NCI-H1092 treated with DMSO at 0.1 percent for 48 hours (cell line): Measurements from ENCODE around the gene ARHGEF26.

Source experiments
- DNase-seq: peaks from one replicate; lab custom pipeline; 2025; lab: John Stamatoyannopoulos, UW

ARHGEF26 gene

DNA sequence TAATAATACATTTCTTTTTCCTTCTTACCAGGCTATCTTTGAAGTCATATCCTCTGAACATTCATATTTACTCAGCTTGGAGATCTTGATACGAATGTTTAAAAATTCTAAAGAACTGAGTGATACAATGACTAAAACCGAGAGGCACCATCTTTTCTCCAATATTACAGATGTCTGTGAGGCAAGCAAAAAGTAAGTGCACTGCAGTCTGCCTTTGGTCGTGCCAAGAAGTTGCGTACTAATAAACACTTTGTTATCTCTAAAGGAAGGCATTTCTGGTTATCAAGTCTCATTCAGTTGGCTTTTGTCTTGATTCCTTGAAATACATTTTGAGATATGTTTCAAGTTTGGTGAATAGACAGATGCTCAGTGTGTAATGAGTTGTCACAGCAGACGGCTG lies 31.6 kb downstream of the ARHGEF26 start:
- no peak for DNase-seq

DNA sequence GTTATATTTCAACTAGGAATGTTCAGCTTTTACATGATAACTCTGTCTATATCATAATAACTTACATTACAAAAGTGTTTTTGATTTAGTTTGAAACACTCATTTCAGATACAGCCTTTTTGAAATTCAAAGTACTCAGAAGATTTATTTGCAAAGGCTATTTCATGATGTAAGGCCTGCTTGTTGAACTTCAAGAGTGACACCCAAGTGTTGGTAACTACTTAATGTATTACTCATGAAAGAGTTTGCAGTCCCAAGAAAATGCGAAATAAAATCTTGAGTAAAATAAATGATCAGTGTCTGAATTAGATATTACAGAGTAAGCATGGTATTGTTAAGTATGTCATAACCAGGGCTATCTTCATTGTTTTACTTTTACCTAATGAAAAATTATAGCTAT lies 35.3 kb downstream of the ARHGEF26 start:
- no peak for DNase-seq

DNA sequence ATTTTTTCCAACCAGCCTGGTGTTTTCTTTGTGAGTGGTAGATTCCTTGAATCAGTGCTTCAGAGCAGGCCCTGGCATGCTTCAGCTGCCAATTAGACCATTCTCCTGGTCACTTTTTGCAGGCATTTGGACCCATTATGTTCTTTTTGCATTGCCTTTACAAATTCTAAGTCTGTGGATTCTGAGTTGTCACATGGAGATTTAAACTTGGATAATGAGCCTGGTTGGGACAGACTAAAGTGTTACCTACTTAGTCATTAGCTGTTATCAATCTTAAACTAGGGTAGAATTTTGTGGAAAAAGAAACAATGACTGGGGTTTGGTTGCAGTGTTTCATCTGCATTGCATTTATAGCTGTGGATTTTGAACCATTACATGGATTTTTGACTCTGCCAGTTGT lies 40.6 kb downstream of the ARHGEF26 start:
- no peak for DNase-seq

DNA sequence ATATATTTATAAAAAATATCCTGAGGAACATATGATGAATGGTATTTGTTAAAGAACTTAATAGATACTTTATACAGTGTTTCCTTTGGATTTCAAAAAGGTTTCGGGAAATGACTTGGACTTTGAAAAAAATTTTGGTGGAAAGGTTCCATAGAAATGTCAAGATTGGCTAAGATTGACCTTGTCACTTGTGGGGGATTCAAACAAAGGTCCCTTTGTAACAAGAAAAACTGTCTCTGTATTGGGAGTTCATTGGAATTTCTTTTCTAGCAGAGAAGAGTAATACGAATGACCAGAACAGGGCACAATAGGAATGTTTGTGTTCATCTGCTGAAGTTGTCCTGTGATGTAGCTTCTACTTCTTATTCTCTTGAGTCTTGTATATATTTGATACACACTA lies 43.2 kb downstream of the ARHGEF26 start:
- DNase-seq, result no peak

DNA sequence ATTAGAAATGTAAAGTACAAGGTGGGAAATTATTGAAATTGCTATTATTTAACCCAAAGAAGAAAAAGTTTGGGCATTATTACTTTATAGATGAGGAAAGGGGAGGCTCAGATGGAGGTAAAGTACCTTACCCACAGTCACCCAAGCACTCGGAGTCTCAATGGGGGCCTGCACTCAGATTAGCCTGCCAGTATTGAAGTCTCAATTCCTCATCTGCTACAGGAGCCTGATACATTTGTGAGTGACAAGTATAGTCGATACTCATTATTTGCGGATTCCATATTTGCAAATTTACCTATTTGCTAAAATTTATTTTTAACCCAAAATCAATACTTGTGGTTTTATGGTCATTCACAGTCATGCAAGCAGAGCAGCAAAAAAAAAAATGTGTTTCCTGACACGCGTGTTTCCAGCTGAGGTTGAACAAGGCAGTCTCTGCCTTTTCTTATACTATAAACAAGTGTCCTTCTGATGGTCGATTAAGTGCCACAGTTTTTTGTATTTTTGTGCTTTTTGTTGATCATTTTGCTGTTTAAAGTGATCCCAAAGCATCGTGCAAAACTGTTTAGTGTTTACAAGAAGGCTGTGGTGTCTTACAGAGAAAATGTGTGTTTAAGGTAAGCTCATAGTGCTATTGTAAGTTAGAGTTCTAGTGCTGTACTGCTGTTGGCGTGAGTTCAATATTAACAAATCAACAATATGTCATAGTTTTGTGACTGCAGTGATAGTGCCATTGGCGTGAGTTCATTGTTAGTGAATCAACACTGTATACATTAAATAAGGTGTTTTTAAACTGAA lies 48.0 kb downstream of the ARHGEF26 start:
- no peak for DNase-seq

DNA sequence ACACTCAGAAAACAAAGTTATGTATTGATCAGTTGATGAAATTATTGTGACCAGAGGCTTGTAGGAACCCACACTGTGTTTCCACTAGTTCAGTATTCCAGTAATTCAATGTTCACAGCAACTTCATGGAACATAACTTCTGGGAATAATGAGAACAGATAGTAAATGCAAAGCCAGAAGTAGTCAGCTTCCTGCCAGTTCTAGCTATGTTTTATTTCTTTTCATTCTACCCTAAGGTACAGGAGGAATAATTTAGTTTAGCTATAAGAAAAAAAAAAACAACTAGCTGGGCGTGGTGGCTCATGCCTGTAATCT lies 48.6 kb downstream of the ARHGEF26 start:
- no peak for DNase-seq

DNA sequence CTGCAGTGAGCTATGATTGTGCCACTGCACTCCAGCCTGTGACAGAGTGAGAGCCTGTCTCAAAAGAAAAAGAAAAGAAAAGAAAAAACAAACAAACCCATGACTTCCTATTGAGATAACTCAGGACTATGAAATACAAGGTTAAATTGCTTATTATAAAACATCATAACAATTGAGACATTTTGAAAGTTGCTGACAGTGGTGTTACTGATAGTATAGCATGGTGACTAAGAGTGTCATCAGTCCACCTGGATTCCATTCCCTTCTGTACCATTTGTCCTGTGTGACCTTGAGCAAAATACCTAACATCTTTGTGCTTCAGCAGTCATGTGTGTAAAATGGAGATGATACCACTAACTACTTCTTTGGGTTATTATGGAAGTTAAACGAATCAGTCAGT lies 49.1 kb downstream of the ARHGEF26 start:
- no peak for DNase-seq

DNA sequence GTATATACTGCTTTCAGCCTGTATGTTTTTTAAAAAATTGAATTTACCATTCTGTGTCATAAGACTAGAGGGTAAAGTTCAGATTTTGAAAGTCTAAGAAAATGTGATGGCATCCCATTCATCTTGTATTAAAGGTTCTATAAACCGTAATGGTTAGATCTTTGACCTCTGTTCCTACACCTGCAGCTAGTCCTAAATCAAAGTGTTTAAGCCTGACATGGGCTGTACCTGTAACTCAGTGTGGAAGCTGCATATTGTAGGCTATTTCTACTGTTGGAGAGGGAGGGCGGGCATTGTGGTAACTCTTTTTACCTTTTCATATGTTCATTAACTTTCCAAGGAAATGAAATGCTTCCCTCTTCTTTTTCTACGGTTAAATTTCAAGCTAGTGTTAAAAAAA lies 53.9 kb downstream of the ARHGEF26 start:
- no peak for DNase-seq

DNA sequence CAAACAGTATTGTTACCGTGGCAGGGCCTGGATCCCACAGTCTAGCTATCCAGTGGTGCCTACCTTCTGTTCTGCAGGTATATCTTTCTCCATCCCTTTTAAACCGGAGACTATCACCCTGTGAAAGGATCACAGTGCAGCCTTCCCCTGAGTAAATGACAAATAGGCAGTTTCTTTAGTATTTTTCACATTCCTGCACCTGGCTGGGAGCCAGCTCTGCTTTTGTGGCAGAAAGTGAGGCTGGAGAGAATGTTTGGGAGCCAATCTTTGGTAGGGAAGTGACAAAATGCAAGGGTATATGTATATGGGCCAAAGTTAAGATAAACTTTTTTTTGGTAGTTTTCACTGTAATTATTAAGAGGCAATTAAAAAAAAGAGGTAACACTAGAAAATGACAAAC lies 54.8 kb downstream of the ARHGEF26 start:
- DNase-seq, result no peak

DNA sequence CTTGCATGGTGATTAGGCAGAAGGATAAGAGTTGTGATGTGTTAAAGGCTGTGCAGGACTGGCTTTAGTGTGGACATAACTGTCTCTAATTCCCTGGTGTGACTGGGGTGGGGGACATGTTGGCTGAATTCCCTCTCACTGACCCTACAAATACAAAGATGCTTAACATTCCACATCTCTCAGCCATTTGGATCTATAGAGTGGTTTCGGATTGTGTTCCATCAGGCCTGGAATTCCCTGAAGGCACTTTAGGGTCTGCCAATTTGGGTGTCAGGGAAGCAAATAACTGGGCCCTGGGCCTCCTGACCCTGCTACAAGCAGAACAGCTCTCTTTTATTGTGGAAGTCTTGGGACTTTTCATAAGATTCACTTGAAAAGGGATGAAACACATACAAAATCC lies 56.2 kb downstream of the ARHGEF26 start:
- DNase-seq, result no peak

DNA sequence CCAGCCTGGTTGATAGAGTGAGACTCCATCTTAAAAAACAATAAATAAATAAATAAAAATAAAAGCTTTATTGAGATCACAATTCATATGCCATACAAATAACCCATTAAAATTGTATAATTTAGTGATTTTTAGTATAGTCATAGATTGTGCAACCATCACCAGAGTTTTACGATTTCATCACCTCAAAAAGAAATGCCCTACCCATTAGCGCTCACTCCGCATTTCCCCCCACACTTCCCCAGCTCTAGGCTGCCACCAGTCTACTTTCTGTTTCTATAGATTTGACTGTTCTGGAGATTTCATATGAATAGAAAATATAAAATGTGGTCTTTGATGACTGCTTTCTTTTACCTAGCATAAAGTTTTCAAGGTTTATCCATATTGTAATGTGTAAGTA lies 57.0 kb downstream of the ARHGEF26 start:
- no peak for DNase-seq

DNA sequence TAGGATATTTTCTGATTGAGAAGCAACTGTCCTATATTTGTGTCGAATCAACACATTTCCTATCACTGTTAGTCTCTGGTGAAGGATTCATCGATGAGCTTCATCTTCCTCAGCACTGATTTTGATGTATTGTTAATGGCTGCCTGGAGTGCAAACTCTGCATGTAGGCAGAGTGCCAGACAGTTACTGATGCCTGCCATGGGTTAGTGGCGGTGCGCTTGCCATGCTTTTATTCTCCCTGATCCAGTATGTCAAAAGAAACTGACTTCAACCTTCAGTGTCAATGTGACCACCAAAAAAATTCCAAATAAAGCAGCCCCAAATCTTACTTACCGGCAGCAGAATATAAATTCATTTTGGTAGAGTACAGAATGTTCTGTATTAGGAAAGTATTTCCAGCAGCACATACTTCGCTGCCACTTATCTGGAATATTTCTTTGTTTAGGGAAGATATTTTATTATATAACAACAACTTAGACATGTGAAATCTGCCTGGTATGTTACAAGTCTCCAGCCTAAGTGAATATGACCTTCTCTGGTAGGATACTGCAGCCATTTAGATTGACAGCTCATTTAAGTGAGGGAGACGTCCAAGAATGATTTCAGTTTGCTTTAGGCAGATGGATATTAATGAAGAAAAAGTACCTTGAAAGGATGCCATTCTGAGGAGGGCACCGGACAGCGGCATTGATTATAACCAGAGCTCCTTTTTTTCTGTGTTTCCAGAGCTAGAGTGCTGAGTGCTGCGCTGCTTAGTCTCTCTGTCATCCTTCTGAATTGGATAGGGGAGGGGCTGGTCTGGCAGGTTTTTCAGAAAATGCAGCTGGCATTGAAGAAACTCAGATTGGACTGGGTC lies 59.9 kb downstream of the ARHGEF26 start:
- DNase-seq, result peak; percentile 50

DNA sequence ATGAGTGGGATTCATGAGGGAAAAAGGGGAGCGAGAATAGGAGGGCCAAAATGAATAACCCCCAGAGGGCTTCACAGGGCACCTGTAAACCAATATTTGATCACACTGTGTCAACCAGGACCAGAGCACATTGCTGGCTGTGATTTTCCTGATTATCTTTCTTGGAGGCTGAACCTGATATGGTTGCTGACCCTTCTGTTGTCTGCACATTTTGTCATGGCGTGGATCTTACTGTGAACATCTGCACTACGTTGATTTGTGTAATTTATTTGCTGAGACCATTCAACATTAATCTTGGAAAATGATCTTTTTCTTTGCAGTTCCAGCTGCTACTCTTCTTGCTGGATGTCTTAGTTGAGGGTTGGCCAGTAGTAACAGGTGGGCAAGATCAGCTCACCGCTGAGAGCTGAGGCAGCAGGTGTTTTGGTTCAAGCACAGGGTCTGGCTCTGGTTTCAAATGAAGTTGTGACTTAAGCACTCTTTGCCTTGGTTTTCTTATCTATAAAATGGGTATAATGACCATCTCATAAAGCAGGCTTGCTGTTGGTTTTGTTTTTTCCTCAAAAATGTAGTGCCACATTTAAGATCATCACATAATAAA lies 61.2 kb downstream of the ARHGEF26 start:
- DNase-seq, result peak; percentile 72

DNA sequence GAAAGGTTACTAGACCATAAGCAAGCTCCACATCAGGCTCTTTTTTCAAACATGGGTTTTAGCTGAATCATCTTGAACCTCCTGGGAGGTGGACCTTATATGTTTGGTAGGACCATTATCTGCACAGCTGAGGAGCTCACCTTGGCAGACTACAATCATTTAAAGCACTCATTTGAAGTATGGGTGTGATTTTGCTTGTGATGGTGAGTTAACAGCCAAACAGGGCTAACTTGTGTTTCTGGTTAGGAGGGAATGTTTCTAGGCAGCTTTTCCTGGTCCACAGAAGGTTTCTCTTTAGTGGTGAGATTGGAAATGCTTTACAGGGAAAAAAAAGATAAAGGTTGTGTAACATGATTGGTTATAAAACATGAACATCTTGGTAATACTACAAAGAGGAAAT lies 61.8 kb downstream of the ARHGEF26 start:
- no peak for DNase-seq

DNA sequence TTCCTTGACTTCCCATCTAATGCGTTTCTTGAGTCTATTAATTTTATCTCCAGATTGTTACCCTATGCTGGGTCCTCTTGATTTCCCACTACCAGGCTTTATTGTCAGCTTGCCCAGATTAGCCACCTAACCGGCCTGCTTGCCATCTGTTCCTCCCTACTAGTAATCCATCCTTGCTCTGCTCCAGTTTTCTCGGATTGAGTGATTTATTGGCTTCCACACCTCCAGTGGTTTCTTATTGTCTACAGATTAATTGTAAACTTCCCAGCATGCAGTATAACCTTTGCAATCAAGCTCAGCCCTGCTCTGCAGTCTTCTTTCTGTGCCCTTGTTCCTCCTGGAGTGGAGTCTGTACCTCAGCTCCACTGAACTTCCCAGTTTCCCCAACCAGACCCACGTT lies 63.4 kb downstream of the ARHGEF26 start:
- no peak for DNase-seq

DNA sequence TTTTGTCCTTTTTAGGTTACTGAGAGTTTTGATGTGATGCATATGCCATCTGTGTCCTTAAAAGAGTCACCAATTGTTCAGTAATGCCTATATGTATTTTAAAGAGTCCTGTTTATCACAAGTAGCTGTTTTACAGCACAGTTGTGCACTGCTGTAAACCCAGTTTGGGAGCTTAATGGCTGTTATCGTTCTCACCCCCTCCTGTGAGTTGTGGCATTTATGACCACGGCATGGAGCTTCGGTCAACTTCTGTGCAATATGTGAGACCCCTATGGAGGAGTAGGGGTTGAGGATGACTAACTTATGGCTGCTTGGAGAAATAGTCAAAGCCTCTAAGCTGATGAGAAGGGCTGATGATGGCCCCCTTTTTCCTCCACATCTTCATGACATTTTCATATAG lies 67.2 kb downstream of the ARHGEF26 start:
- no peak for DNase-seq

DNA sequence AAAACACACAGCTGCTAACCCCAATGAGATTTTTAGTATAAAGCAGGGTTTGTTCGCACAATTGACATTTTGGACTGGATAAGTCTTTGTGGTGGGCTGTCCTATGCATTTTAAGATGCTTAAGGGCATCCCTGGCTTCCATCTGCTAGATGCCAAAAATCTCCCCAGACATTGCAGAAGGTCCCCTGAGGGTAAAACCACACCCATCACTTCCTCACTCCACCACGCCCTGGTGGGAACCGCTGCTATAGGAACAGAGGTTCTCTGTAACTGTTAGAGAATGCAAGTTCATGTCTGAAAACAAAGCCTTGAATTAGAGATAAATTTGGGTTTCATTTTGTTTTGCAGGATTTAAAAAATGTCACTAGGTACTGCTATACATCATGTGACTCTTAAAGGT lies 67.7 kb downstream of the ARHGEF26 start:
- no peak for DNase-seq

DNA sequence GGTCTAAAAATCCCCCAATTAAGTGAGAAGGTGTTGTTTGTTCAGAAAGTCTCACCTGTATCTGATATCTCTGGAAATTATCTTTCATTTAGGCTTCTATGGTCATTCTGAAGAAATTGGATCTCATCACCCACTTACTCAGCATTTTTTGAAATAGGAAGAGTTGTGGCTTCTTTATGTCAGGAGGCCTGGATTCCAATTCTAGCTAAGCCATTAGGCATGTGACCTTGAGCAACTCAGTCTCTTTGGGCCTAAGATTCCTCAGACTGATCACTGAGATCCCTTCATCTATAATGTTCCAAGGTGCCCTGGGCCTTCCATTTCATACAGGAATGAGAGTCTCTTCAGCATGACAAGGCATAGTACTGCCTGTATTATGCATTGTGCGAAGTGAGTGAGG lies 70.3 kb downstream of the ARHGEF26 start:
- no peak for DNase-seq

DNA sequence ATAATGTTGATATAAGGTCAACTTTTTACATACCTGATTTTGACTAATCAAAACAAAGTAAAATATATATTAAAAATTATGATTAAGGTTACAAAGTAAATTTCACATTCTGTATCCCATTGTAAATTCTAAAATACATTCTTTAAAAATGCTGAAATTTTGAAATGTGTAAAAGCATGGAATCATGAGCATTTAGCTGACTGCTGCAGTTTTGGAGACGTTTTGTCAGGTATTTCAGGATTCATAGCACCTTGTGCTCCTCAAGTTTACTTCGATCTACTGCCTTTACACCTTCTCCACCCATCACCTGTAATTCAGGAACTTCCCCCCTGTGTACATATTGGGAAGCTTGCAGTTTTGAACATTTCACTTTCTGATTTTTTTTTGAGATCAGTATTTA lies 71.0 kb downstream of the ARHGEF26 start:
- no peak for DNase-seq

DNA sequence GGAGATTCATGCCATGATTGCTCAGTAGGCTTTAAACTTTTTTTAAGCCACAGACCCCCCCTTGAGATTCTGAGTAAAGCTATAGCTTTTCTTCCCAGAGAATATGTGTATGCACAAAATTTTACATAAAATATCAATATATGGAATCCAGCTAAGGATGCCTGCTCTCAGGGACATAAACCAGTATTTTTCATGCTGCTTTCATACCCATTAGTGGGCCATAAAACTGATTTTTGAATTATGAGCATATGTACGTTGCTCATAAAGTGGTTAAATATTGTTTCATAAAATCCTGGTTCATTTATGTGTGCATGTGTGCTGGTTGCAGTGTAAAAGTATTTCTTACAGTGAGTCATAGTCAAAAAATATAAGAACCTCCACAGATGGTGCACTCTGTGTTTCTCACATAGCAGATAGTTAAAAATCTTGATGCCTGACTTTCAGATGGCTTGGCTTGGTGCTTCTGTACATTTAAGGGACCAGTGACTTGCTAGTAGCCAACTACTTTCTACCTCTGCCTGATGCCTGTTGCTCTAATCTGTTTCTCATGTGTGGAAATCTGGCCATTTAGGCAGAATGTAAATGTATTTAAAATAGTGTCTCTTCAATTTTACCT lies 71.9 kb downstream of the ARHGEF26 start:
- no peak for DNase-seq

DNA sequence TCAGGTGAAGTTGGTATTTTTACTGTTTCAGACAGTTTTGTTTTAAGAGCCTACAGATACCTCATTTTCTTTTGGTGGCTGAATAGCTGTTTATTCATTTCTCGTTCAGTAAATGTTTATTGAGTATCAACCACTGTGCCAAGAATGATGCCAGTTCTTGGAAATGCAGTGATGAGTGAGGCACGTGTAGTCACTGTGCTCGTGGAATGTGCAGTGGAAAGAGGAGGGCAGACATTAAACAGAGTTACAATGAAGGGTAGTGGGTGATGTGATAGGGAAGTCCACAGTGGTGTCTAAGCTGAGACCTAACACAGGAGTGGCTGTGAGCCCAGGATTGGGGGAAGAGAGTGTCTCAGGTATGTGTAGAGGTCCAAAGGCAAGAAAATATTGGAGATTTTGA lies 73.7 kb downstream of the ARHGEF26 start:
- DNase-seq, result no peak

DNA sequence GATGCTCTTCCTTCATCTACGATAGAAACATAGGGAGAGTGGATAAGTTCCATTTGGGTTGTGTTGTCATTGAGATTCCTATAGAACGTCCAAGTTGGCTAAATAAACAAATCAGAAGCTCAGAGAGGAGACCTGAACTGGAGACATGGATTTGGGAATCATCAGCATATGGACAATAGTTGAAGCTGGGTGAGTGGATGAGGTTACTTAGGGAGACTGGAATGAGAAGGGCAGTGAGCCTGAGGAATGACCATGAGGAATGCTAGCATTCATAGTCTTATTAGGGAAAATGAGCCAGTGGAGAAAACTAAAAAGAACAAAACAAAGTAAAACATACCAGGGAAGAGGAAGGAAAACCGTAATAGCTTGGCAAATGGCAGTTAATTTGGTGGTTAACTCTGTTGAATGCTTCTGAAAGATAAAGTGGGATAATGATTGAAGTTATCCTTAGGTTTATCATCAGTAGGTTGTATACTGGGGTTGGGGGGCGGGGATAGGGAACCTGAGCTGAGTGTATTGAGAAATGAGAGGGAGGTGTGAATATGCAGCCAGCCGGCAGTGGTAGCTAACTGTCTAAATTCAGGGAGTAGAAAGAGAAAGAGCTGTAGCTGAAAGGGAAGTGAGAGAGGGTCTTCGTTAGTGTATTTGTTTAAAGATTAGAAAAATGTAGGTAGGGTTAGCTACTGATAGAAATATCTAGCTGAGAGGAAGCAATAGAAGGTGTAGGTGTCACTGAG lies 74.6 kb downstream of the ARHGEF26 start:
- no peak for DNase-seq
